ENCODE measurements around the gene MT1E.

DNA sequence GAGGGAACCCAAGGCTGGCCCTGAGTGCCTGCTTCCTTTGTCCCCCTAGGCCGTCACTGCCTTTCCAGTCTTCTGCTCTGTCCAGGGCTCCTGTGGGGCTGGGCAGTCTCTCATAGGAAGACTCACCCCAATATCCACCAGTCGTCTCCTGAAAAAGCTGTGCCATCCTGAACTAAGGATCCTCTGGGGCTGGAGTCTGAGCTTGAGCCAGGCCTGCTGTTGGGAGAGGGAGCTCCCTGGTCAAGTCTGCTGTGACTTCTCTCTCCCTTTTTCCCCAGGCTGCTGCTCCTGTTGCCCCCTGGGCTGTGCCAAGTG, 45.0 kb downstream of the MT1E start:
- TF ChIP-seq, protein P1, sequence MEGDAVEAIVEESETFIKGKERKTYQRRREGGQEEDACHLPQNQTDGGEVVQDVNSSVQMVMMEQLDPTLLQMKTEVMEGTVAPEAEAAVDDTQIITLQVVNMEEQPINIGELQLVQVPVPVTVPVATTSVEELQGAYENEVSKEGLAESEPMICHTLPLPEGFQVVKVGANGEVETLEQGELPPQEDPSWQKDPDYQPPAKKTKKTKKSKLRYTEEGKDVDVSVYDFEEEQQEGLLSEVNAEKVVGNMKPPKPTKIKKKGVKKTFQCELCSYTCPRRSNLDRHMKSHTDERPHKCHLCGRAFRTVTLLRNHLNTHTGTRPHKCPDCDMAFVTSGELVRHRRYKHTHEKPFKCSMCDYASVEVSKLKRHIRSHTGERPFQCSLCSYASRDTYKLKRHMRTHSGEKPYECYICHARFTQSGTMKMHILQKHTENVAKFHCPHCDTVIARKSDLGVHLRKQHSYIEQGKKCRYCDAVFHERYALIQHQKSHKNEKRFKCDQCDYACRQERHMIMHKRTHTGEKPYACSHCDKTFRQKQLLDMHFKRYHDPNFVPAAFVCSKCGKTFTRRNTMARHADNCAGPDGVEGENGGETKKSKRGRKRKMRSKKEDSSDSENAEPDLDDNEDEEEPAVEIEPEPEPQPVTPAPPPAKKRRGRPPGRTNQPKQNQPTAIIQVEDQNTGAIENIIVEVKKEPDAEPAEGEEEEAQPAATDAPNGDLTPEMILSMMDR (IDR thresholded peaks at IDR 0.05): no peak
- no peak for TF ChIP-seq POLR2AphosphoS5 (IDR thresholded peaks at IDR 0.05)
- TF ChIP-seq POLR2A (IDR thresholded peaks at IDR 0.05): no peak
- TF ChIP-seq EP300 (IDR thresholded peaks at IDR 0.05): no peak
